HL-60 (cell line): Measurements from ENCODE around the gene IRF2BP2.

Experiments used
- DNase-seq, 2 experiments: peaks; one replicate each; pipeline ENCODE4 v3.0.0-alpha.2; 2010 to 2020; ENCODE audit warnings: low read depth in 1 of 2, low spot score in 1 of 2
- H3K27ac ChIP-seq: fragments of 250-450 bp; sonication (Bioruptor Pico); replicated peaks from 2 replicates; pipeline ENCODE4 v1.5.1; 2020; ENCODE audit warnings: mild to moderate bottlenecking, moderate library complexity
- H3K27me3 ChIP-seq: fragments of 250-450 bp; sonication (Bioruptor Pico); 2 replicates; pipeline ENCODE4 v1.5.1; 2021; ENCODE audit warnings: mild to moderate bottlenecking, moderate library complexity; ENCODE audit not compliant: insufficient read depth, poor library complexity, severe bottlenecking
- H3K4me3 ChIP-seq: replicated peaks from 2 replicates; pipeline ENCODE4 v1.5.1; 2011; ENCODE audit warnings: mild to moderate bottlenecking, control low read depth, low read length; ENCODE audit not compliant: insufficient read depth
- CTCF ChIP-seq: IDR thresholded peaks from one replicate; pipeline ENCODE4 v1.5.1; 2011; ENCODE audit warnings: low read length, control low read depth, inconsistent platforms; ENCODE audit not compliant: insufficient read depth
- GABPA ChIP-seq: IDR thresholded peaks from 2 replicates; pipeline ENCODE4 v1.6.1; 2012; ENCODE audit warnings: low read depth
- POLR2AphosphoS5 ChIP-seq: IDR thresholded peaks from 2 replicates; pipeline ENCODE4 v1.6.1; 2012; ENCODE audit warnings: low read depth
- REST ChIP-seq: IDR thresholded peaks from 2 replicates; pipeline ENCODE4 v1.6.1; 2012; ENCODE audit warnings: low read depth; ENCODE audit not compliant: insufficient replicate concordance
- SPI1 ChIP-seq: IDR thresholded peaks from 2 replicates; pipeline ENCODE4 v1.6.1; 2012; ENCODE audit warnings: low read depth, mild to moderate bottlenecking, borderline replicate concordance

Gene IRF2BP2

GRCh38 chr1:234619071-234619480, 9.1 kb upstream of the IRF2BP2 start:
- no peak for DNase-seq
- no peak overlapping the region for H3K27ac ChIP-seq
- no peak for TF ChIP-seq REST
- no peak for TF ChIP-seq CTCF
- no peak for TF ChIP-seq SPI1
- no peak for TF ChIP-seq GABPA
- no peaks in the 10 kb centered on the region for H3K27me3 ChIP-seq
- H3K4me3 ChIP-seq = no peak overlapping the region

- no peak overlapping the region for H3K27ac ChIP-seq
- H3K4me3 ChIP-seq = no peak overlapping the region
- no peak for DNase-seq
- H3K27me3 ChIP-seq = no peaks in the 10 kb centered on the region
- TF ChIP-seq REST = no peak
- no peak for TF ChIP-seq CTCF
- no peak for TF ChIP-seq SPI1
- TF ChIP-seq GABPA = no peak
- no peak for TF ChIP-seq POLR2AphosphoS5
Measured at GRCh38 chr1:234618737-234619049, 8.7 kb upstream of the IRF2BP2 start.

GRCh38 chr1:234617986-234618736, 8.2 kb upstream of the IRF2BP2 start:
- H3K27ac ChIP-seq = no peak overlapping the region
- no peaks in the 10 kb centered on the region for H3K27me3 ChIP-seq
- no peak for TF ChIP-seq CTCF
- no peak overlapping the region for H3K4me3 ChIP-seq
- DNase-seq = no peak
